Fibroblast of lung (primary cell): ENCODE results near the gene SLIT3.

ENCODE experiments used
- CTCF ChIP-seq, 2 donors: IDR thresholded peaks in 1 of 2; conservative IDR thresholded peaks in 1 of 2; 1 replicate in 1 of 2; 2 replicates in 1 of 2; pipeline ENCODE4 v1.5.1; 2011 to 2012; ENCODE audit warnings: low read length in 2 of 2, control low read depth in 1 of 2, inconsistent platforms in 1 of 2, low read depth in 1 of 2, mild to moderate bottlenecking in 1 of 2
- EZH2 ChIP-seq: IDR thresholded peaks from 2 replicates; pipeline ENCODE4 v1.5.1; 2012; ENCODE audit warnings: low read length, control low read depth, mild to moderate bottlenecking; ENCODE audit errors: missing control alignments

- TF ChIP-seq CTCF (conservative IDR thresholded peaks at IDR 0.05 in 1 of 2, IDR thresholded peaks at IDR 0.05 in 1 of 2; ENCODE audit: low read depth in 1 of 2, low read length in 2 of 2) (no peak), EZH2 (no peak)
Observed at GRCh38 chr5:169242849-169243186, 58.1 kb downstream of the SLIT3 start.
